Neuronal stem cell (in vitro differentiated cells): Measurements from ENCODE around the gene RIOK1.
A peak's percentile ranks its signal among the peaks of the same experiment; 100 is the strongest.
"Not testable (repeated sequence)": the region's sequence is repeated elsewhere in the genome, so short reads cannot be mapped to it uniquely, and the experiment has no call there.

Experiments used
- DNase-seq: peaks from one replicate; pipeline ENCODE4 v3.0.0-alpha.2; 2013; ENCODE audit warnings: low spot score
- H2AFZ ChIP-seq: one replicate; pipeline ENCODE4 v1.6.1; 2013; ENCODE audit warnings: mild to moderate bottlenecking, low read length, inconsistent platforms
- H2AK5ac ChIP-seq: 2 replicates; pipeline ENCODE4 v1.6.1; 2013; ENCODE audit warnings: low read depth, mild to moderate bottlenecking, inconsistent platforms, low read length, moderate library complexity, mixed read lengths
- H2BK120ac ChIP-seq: 2 replicates; pipeline ENCODE4 v1.6.1; 2013; ENCODE audit warnings: low read depth, mild to moderate bottlenecking, inconsistent platforms, low read length, moderate library complexity, mixed read lengths
- H2BK12ac ChIP-seq: one replicate; pipeline ENCODE4 v1.6.1; 2013; ENCODE audit warnings: low read length, inconsistent platforms
- H2BK15ac ChIP-seq: 2 replicates; pipeline ENCODE4 v1.6.1; 2013; ENCODE audit warnings: mild to moderate bottlenecking, low read length, inconsistent platforms, mixed read lengths
- H2BK5ac ChIP-seq: one replicate; pipeline ENCODE4 v1.6.1; 2013; ENCODE audit warnings: inconsistent platforms, mild to moderate bottlenecking, low read length, moderate library complexity
- H3K14ac ChIP-seq: one replicate; pipeline ENCODE4 v1.6.1; 2013; ENCODE audit warnings: low read length, inconsistent platforms
- H3K18ac ChIP-seq: 2 replicates; pipeline ENCODE4 v1.6.1; 2013; ENCODE audit warnings: low read length, inconsistent platforms
- H3K23ac ChIP-seq: 2 replicates; pipeline ENCODE4 v1.6.1; 2013; ENCODE audit warnings: low read depth, mild to moderate bottlenecking, mixed read lengths, low read length, inconsistent platforms; ENCODE audit not compliant: poor library complexity
- H3K27ac ChIP-seq: replicated peaks from 3 replicates; pipeline ENCODE4 v1.5.1; 2013; ENCODE audit warnings: low read length, inconsistent platforms
- H3K27me3 ChIP-seq, 3 experiments: 2 replicates each; pipeline ENCODE4 v1.6.1; 2013; ENCODE audit warnings: low read length in 3 of 3, mild to moderate bottlenecking in 2 of 3, inconsistent platforms in 1 of 3, low read depth in 1 of 3, mixed read lengths in 1 of 3, moderate library complexity in 1 of 3; ENCODE audit not compliant: control insufficient read depth in 3 of 3, insufficient read depth in 3 of 3
- H3K36me3 ChIP-seq, 2 donors: replicated peaks in 1 of 2; 2 replicates each; pipeline ENCODE4 v1.6.1; 2013; ENCODE audit warnings: low read length in 2 of 2; ENCODE audit not compliant: control insufficient read depth in 2 of 2, insufficient read depth in 2 of 2
- H3K4ac ChIP-seq: 2 replicates; pipeline ENCODE4 v1.6.1; 2013; ENCODE audit warnings: inconsistent platforms, mild to moderate bottlenecking, low read length, moderate library complexity
- H3K4me1 ChIP-seq, 2 donors: 1 replicate in 1 of 2; 2 replicates in 1 of 2; pipeline ENCODE4 v1.6.1; 2013; ENCODE audit warnings: low read length in 2 of 2, low read depth in 1 of 2; ENCODE audit not compliant: control insufficient read depth in 2 of 2, insufficient read depth in 1 of 2
- H3K4me2 ChIP-seq: one replicate; pipeline ENCODE4 v1.6.1; 2013; ENCODE audit warnings: mild to moderate bottlenecking, low read length, inconsistent platforms; ENCODE audit not compliant: insufficient read depth, poor library complexity, severe bottlenecking
- H3K4me3 ChIP-seq, 2 donors: 2 replicates each; pipeline ENCODE4 v1.5.1; 2013; ENCODE audit warnings: low read length in 2 of 2, mild to moderate bottlenecking in 2 of 2, inconsistent platforms in 1 of 2, moderate library complexity in 1 of 2
- H3K79me1 ChIP-seq: one replicate; pipeline ENCODE4 v1.6.1; 2013; ENCODE audit warnings: low read depth, mild to moderate bottlenecking, inconsistent platforms, low read length, moderate library complexity
- H3K9ac ChIP-seq: one replicate; pipeline ENCODE4 v1.6.1; 2013; ENCODE audit warnings: mild to moderate bottlenecking, low read depth, low read length, inconsistent platforms; ENCODE audit not compliant: poor library complexity
- H3K9me3 ChIP-seq, 2 donors: replicated peaks in 1 of 2; 2 replicates each; pipeline versions ENCODE3 to v1.6.1; 2013; ENCODE audit warnings: low read length in 2 of 2, mild to moderate bottlenecking in 2 of 2, inconsistent platforms in 1 of 2, low read depth in 1 of 2, mixed read lengths in 1 of 2, moderate library complexity in 1 of 2; ENCODE audit not compliant: control insufficient read depth in 2 of 2, insufficient read depth in 1 of 2
- H4K8ac ChIP-seq: one replicate; pipeline ENCODE4 v1.6.1; 2013; ENCODE audit warnings: low read depth, mild to moderate bottlenecking, inconsistent platforms, low read length, moderate library complexity
- H4K91ac ChIP-seq: one replicate; pipeline ENCODE4 v1.6.1; 2013; ENCODE audit warnings: low read length, low read depth, mild to moderate bottlenecking, inconsistent platforms; ENCODE audit not compliant: poor library complexity
- WGBS, 2 donors: extraction: QIAGEN DNeasy Blood & Tissue Kit; methylation state at CpG; one replicate each; pipeline ENCODE4 v1.1.7; 2013; ENCODE audit warnings: missing lambda C conversion rate in 2 of 2, mixed read lengths in 1 of 2; ENCODE audit not compliant: insufficient read length in 2 of 2, insufficient replicate concordance in 1 of 2; ENCODE audit errors: extremely low coverage in 2 of 2; 5-methylcytosine and 5-hydroxymethylcytosine counted together

Gene RIOK1

DNA sequence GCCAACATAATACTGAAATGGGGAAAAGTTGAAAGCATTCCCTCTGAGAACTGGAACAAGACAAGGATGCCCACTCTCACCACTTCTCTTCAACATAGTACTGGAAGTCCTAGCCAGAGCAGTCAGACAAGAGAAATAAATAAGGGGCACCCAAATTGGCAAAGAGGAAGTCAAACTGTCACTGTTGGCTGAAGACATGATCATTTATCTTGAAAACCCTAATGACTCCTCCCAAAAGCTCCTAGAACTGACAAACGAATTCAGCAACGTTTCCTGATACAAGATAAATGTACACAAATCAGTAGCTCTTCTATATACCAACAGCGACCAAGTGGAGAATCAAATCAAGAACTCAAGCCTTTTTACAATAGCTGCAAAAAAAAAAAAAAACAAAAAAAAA lies 37.7 kb upstream of the RIOK1 start:
- WGBS, 2 donors: no CpG with 5 or more reads among the region's 3 CpGs
- not testable (repeated sequence) for H3K4me2 ChIP-seq, H3K9ac ChIP-seq, H3K23ac ChIP-seq, H2AK5ac ChIP-seq, H2BK120ac ChIP-seq, H3K14ac ChIP-seq, H2AFZ ChIP-seq, H4K8ac ChIP-seq, H4K91ac ChIP-seq, H3K79me1 ChIP-seq, H2BK5ac ChIP-seq, DNase-seq, H3K4ac ChIP-seq, H3K4me1 ChIP-seq, H3K36me3 ChIP-seq, H2BK15ac ChIP-seq, H3K27me3 ChIP-seq, H3K18ac ChIP-seq, H3K4me3 ChIP-seq, H3K9me3 ChIP-seq, H2BK12ac ChIP-seq, H3K27ac ChIP-seq

DNA sequence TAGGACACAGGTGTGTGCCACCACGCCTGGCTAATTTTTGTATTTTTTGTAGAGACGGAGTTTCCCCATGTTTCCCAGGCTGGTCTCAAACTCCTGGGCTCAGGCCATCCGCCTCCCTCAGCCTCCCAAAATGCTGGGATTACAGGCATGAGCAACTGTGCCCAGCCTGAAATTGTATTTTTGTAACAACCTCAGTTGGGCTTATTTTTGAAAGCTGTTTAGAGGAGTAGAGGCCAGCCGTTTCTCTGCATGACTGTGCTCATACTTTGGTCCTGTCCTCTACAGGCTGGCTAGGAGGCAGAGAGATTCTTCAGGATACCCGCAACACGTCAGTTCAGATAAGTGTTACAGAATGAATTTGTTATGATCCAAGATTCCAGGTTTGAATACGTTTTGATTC lies 22.2 kb upstream of the RIOK1 start:
- H4K8ac ChIP-seq: no peak overlapping the region
- peaks cover 0 to 8% (median 0%) of the 10 kb centered on the region in 3 experiments for H3K27me3 ChIP-seq
- H2AFZ ChIP-seq: no peak overlapping the region
- H3K4me2 ChIP-seq: no peak overlapping the region
- H3K36me3 ChIP-seq: no peaks in the 10 kb centered on the region
- no peaks in the 10 kb centered on the region for H3K4me1 ChIP-seq
- no peak for DNase-seq
- no peak overlapping the region for H3K18ac ChIP-seq
- H3K9me3 ChIP-seq: no peaks in the 10 kb centered on the region
- H3K27ac ChIP-seq: no peak overlapping the region
- H4K91ac ChIP-seq: no peak overlapping the region
- no peak overlapping the region for H2BK5ac ChIP-seq
- no peak overlapping the region for H2BK12ac ChIP-seq
- no peak overlapping the region for H2BK15ac ChIP-seq
- no peak overlapping the region for H2BK120ac ChIP-seq
- no peak overlapping the region for H3K4me3 ChIP-seq
- H3K79me1 ChIP-seq: no peaks in the 10 kb centered on the region
- H3K14ac ChIP-seq: no peak overlapping the region
- no peak overlapping the region for H3K23ac ChIP-seq
- H2AK5ac ChIP-seq: no peak overlapping the region
- no peak overlapping the region for H3K9ac ChIP-seq
- H3K4ac ChIP-seq: no peak overlapping the region
- no CpG with 5 or more reads among the region's 7 CpGs for WGBS, 2 donors

DNA sequence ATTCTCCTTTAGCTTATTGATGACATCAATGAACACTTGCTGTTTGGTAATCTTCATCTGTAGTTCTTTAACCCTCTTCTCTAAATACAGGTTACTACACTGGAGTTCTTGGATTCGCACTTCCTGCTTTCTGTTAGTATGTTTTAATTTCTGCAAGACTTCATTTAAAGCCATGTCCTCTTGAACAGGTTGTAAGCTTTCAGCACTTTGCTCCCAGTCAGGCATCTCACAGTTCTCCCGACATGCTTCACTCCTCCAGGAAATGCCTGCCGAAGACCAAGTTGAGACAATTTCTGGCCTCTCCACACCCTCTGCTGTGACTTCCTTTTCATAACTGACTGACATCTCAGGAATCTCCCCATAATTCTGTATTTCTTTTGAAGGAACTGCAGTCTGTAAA lies 15.9 kb upstream of the RIOK1 start:
- no peak overlapping the region for H3K27ac ChIP-seq

DNA sequence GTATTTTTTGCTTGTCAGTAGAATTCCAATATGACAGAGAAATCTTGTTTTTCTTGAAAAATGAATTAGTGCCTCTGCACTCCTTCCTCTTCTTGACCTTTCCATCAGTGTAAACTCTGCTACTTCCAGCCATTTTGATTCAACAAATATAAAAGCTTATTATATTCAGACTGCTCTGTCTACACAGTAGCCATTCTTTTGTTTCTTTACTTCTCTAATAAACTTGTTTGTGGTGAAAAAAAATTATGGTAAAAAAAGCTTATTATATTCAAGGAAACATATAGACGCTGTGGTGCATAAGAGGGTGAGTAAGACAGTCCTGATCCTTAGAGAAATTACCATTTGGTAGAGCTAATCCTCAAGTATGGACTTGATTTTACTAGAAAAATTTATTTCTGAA lies 11.6 kb upstream of the RIOK1 start:
- H4K91ac ChIP-seq: no peak overlapping the region

More for the DNA sequence above, 15.9 kb upstream of the RIOK1 start:
- no peak overlapping the region for H4K8ac ChIP-seq
- H4K91ac ChIP-seq: no peak overlapping the region
- no peak overlapping the region for H3K14ac ChIP-seq
- no peak overlapping the region for H3K4me3 ChIP-seq
- no peak overlapping the region for H3K23ac ChIP-seq
- no peak overlapping the region for H2BK120ac ChIP-seq
- peak overlapping the region; percentile 70 for H2AFZ ChIP-seq
- no peak overlapping the region for H2BK12ac ChIP-seq
- no peaks in the 10 kb centered on the region for H3K36me3 ChIP-seq
- H3K18ac ChIP-seq: no peak overlapping the region
- H2AK5ac ChIP-seq: no peak overlapping the region
- peaks cover 0 to 4% (median 0%) of the 10 kb centered on the region in 3 experiments for H3K27me3 ChIP-seq
- H3K9me3 ChIP-seq: no peaks in the 10 kb centered on the region
- H3K4ac ChIP-seq: no peak overlapping the region
- H2BK5ac ChIP-seq: no peak overlapping the region
- H2BK15ac ChIP-seq: no peak overlapping the region
- H3K79me1 ChIP-seq: no peaks in the 10 kb centered on the region
- no peak for DNase-seq
- no CpG with 5 or more reads among the region's 3 CpGs for WGBS, 2 donors
- H3K4me2 ChIP-seq: no peak overlapping the region
- H3K4me1 ChIP-seq: no peaks in the 10 kb centered on the region
- H3K9ac ChIP-seq: no peak overlapping the region

More for the DNA sequence above, 11.6 kb upstream of the RIOK1 start:
- no CpG with 5 or more reads among the region's 1 CpG for WGBS, 2 donors
- Histone ChIP-seq H3K14ac (no peak overlapping the region), H3K4me2 (no peak overlapping the region), H3K4ac (no peak overlapping the region), H3K23ac (no peak overlapping the region), H3K27me3 (peaks cover 0 to 8% (median 0%) of the 10 kb centered on the region in 3 experiments), H3K9ac (no peak overlapping the region), H3K79me1 (no peaks in the 10 kb centered on the region), H2BK120ac (no peak overlapping the region), H2BK15ac (no peak overlapping the region), H2AFZ (no peak overlapping the region), H4K8ac (no peak overlapping the region), H3K4me1 (no peaks in the 10 kb centered on the region), H3K9me3 (no peaks in the 10 kb centered on the region), H3K4me3 (no peak overlapping the region), H2BK12ac (no peak overlapping the region), H3K18ac (no peak overlapping the region), H3K27ac (no peak overlapping the region), H2BK5ac (no peak overlapping the region), H3K36me3 (no peaks in the 10 kb centered on the region), H2AK5ac (no peak overlapping the region)
- DNase-seq: no peak
